Omental fat pad (tissue), 4 donors: ENCODE results near the gene HOXA4. TPM values are rescaled to one million over a fixed set of nuclear protein-coding genes. Genes with fewer than 3 reads are reported as not detected.

Experiments
- ATAC-seq: fragments of 150-250 bp; one replicate; pipeline ENCODE4 v1.9.1; 2016; ENCODE audit warnings: mild to moderate bottlenecking, moderate library complexity; ENCODE audit not compliant: low FRiP score
- DNase-seq: peaks from one replicate; pipeline ENCODE4 v3.0.0-alpha.2; 2019; ENCODE audit warnings: low spot score
- CTCF ChIP-seq, 3 donors: fragments of 450-650 bp; IDR thresholded peaks; one replicate each; pipeline ENCODE4 v1.5.1; 2016 to 2017; ENCODE audit warnings: antibody characterized with exemption in 3 of 3, mild to moderate bottlenecking in 3 of 3, moderate library complexity in 2 of 3
- total RNA-seq, 4 donors: library from RNA; depleted of rRNA; stranded (reverse); fragments of >200 nt; gene quantifications; one replicate each; pipeline ENCODE4 v1.1.0, GENCODE V29; 2016

The HOXA4 gene
- total RNA-seq, 4 donors from 2014 or later: 1.6 to 5.7 (median 3.1) TPM

- TF ChIP-seq CTCF (IDR thresholded peaks at IDR 0.05): no peak
- DNase-seq (peak; percentile 16), ATAC-seq (no peak)
Measured at GRCh38 chr7:27172315-27172774, 41.8 kb upstream of the HOXA4 start.

DNA sequence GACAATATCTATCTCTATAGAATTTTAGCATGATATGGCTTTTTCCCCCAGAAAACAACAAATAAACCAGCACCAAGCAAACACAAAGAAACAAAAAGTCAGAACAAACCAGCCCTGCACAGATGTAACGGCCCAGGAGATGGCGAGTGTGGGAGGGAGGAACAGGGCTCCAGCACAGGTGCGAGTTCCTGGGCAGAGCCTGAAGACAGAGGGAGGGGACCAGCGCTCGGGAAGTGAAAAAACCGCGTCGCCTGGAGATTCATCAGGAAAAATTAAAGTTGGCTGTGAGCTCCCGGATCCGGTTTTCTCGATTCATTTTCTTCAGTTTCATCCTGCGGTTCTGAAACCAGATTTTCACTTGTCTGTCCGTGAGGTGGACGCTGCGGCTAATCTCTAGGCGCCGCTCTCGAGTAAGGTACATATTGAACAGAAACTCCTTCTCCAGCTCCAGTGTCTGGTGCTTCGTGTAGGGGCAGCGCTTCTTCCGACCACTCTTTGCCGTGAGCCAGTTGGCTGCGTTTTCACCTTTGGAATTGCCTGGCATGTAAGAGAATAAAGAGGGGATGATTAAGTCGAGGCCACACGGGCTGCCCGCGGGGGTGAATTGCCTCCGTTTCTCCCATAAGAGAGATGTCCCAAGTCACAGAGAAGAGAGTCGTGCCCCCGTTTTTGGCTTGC is 41.2 kb upstream of the HOXA4 start:
- TF ChIP-seq CTCF (IDR thresholded peaks at IDR 0.05): no peak
- ATAC-seq (no peak), DNase-seq (peak; percentile 20)

DNA sequence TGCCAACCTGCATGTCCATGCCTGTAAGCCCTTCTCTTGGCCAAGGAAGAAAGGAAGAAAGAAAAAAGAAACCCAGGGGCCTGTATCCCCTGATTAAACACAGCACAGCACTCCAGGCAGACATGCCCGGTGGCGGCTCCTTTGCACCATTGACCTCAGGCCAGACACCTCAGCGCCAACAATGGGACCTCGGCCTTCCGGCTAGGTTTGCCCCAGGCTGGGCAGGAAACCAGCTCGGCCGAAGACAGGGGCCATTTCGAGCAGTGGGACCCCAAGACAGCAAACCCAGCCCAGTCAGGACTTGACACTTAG is 40.7 kb upstream of the HOXA4 start:
- peak; percentile 14 for DNase-seq
- no peak for TF ChIP-seq CTCF (IDR thresholded peaks at IDR 0.05)
- ATAC-seq: no peak

DNA sequence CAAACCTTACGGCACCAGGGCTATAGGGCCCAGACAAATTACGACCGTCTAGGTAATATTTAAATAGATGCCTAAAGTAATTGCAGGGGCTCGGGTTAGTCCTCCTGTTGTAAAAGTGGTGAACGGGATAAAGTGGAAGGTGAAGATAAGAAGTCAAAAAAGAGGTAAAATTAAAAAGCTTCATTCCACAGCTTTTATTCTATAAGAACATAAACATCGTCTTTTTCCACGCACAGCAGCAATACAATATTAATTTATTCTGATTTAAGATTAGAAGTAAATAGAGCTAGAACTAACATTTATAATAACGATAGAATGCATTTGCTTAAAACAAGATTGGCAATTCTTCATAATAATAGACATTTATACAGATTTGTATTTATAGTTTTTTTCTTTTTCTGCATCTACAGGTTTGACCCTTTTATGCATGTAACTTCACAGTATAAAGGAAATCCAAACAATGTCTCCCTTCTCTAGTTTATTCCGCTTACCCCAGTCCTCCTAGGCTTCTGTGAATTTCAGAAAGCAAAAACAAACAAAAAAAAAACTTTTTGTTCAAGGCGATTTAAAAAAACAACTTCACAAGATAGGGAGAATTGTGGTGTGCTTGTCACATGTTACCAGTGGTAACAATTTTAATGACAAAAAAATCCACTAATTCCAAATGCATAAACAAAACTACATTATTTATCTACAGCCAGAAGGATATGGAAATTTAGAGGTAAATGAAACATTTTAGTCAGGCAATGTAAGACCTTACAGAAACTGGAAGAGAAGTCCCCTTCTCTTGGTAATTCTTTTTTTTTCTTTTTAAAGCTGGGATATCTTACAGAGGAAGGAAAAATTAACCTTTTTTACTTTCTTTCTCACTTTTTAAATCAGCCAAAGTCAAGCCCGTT is 40.1 kb upstream of the HOXA4 start:
- DNase-seq (no peak), ATAC-seq (no peak)
- no peak for TF ChIP-seq CTCF (IDR thresholded peaks at IDR 0.05)

GRCh38 chr7:27169658-27170425 is 39.3 kb upstream of the HOXA4 start:
- ATAC-seq: no peak
- no peak for DNase-seq
- TF ChIP-seq CTCF (IDR thresholded peaks at IDR 0.05): no peak

DNA sequence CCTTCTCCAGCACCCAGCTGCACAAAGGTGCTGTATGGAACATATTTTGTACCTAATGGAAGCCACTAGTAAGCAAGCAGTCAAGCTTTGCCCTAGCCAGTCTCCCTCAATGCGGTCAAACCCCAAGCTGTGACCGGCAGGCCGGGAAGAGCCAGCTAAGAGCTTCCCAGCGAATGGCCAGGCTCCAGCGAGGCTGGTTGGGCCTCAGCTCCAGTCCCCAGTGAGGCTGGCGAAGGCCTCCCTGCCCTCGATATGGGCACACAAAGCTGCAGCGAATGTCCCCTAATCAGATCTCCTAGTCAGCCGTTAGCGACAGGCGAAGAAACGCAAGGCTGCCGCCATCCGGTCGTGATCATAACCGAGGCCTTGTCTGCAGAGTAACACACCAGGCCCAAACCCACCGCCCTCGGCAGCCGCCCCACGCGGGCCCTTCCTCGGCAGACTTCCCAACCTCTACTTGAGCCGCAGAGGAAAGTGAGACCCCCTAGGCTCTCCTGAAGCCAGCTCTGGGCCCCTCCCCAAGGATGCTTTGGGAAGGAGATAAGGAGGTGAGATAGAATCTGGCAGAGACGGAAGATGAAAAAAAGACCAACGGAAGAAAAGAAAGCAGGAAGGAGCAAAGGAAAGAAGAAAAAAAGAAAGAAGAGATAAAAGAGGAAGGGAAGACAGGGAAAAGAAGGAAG is 37.8 kb upstream of the HOXA4 start:
- no peak for ATAC-seq
- DNase-seq: no peak
- no peak for TF ChIP-seq CTCF (IDR thresholded peaks at IDR 0.05)
